Stimulated activated CD4-positive, alpha-beta T cell treated with anti-CD3 and anti-CD28 coated beads, Interleukin-15, amount 100 ng/mL, for 48 hours (primary cell): Measurements from ENCODE around the gene BBS4.
"Not testable (repeated sequence)": the region's sequence is repeated elsewhere in the genome, so short reads cannot be mapped to it uniquely, and the experiment has no call there.

Experiments used
- DNase-seq, 2 donors: peaks; one replicate each; pipeline ENCODE4 v3.0.0-alpha.2; 2020; ENCODE audit warnings: low read depth in 2 of 2

The BBS4 gene

DNA sequence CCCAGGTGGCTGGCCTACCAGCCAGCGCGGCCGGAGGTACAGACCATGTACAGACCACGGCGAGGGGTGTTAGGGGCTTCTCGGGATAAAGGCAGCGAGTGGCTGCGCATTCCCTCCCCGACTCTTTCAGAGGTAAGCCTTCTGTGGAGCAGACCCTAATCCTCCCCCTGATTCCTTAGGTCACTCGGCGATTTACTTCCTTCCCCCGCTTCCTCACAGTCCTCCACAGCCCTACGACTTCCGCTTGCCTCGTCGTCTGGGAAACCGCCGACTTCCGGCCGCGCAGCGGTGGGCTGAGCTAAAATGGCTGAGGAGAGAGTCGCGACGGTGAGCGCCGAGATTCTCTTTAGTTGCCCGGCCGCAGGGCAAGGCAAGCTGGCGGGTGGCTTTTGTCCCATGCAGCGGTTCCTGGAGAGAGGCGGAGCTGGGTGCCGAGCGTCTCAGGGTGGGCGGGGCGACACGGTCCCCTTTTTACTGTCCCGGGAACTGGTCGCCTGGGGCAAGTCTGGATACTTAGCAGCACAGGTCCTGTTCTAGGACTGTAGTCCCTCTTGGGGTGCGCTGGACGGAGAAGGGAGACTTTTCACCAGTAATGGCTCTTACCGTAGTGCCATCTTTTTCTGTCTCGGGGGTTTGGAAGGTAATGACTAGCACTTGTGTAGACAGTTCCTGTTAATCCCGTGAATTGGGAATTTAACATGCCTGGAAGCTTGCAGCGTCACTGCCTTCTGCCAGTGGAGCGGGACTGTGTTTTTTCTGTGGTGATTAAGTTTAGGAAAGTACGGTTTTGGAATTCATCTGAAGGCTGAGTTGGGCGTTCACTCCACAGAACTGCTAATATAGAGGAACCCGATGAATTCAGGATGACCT is at the start of gene BBS4, which contains the start of gene HIGD2B:
Gene BBS4 (plus strand): TSS at position 283 of the 870 bp plus-strand sequence. CDS start 21 bp downstream, at position 304.
Gene HIGD2B (minus strand): TSS at position 258 of the 870 bp plus-strand sequence. CDS start 9,808 bp downstream, outside the sequence.
- peak; percentile 79 to 83 for DNase-seq

- DNase-seq, result peak; percentile 39 to 43
Measured at GRCh38 chr15:72636519-72637282, 49.3 kb upstream of the BBS4 start.

DNA sequence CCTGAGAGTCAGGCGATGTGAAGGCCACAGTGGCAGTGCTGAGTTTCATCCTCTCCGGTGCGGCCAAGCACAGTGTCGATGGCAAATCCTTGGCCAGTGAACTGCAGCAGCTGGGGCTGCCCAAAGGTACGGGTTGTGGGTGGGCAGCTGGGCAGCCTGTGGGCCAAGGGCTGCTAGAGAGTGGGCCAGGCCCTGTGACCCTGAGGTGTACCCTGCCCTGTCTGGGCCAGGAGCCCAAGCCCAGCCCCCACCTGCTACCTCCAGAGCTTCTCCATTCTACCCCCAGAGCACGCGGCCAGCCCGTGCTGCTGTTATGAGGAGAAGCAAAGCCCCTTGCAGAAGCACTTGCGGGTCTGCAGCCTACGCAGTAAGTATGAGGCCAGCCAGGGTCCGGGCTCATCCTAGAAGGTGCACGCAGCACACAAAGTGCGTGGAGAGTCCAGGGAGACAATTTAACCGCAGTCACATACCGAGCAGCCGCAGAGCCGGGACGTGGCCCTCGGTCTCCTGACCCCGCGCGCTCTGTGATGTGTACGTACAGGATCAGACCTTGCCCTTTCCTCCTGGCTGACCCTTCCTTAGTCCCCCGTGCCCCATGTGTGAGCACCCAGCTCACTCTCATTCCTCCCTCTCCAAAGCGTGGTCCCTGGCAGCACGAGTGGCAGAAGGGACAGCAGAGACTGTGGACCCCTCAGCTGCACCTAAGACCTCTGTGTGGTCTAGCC is 46.1 kb upstream of the BBS4 start:
- not testable (repeated sequence) for DNase-seq

DNA sequence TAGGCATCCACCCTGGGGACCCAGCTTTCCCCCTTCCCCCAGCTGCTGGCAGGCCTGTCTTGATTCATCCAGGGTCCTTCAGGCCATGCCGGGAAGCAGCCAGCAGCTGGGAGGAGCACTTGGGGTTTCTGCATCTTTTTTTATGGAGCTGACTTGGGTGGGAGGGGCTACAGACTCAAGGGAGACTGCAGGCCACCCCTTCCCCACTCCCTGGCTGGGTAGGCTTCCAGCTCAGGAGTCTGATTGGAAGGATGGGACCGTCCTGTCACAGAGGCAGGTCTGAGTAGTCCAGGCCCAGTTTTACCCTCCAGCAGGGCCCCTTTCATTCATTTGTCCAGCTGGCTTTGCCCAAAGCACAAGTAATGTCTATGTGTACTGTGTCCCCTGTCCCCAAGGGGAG is 43.7 kb upstream of the BBS4 start:
- not testable (repeated sequence) for DNase-seq

GRCh38 chr15:72648631-72649253 is 37.3 kb upstream of the BBS4 start:
- not testable (repeated sequence) for DNase-seq

GRCh38 chr15:72654397-72654796 is 31.6 kb upstream of the BBS4 start, which contains the start of gene GOLGA6B:
TSS of gene GOLGA6B (plus strand) at chr15:72654697. CDS start at chr15:72654738, 41 bp downstream.
- DNase-seq, result not testable (repeated sequence)

GRCh38 chr15:72656014-72656413 is 30.0 kb upstream of the BBS4 start:
- DNase-seq, result not testable (repeated sequence)

GRCh38 chr15:72661081-72661480 is 24.9 kb upstream of the BBS4 start:
- not testable (repeated sequence) for DNase-seq

DNA sequence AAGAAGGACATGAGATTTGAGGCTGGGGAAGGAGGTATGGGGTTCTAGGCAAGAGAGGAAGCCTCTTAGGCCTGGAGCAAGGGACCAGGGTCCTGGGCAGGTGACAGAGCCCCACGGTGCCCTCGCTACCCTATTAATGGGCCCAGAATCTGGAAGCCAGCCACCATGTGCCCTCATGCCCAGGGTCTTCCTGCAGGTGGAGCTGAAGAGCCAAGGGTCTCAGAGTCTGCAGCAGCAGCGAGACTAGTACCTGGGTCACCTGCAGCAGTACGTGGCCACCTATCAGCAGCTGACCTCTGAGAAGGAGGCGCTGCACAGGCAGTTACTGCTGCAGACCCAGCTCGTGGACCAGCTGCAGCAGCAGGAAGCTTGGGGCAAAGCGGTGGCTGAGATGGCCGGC is 22.1 kb upstream of the BBS4 start:
- DNase-seq, result not testable (repeated sequence)

DNA sequence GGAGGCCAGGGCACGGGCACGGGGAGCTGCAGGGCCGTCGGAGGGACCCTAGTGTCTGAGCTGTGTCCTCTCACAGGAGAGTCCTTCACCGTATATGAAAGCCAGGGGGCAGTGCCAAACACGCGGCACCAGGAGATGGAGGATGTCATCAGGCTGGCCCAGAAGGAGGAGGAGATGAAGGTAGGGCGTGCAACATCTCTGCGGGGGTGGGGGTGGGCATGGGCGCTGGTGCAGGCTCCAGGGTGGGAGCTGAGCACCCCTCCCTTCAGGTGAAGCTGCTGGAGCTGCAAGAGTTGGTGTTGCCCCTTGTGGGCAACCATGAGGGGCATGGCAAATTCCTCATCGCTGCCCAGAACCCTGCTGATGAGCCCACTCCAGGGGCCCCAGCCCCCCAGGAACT is 20.3 kb upstream of the BBS4 start:
- not testable (repeated sequence) for DNase-seq

GRCh38 chr15:72669803-72670202 is 16.2 kb upstream of the BBS4 start:
- not testable (repeated sequence) for DNase-seq

- DNase-seq, result peak; percentile 52 to 64
Measured at GRCh38 chr15:72670656-72671352, 15.2 kb upstream of the BBS4 start.

DNA sequence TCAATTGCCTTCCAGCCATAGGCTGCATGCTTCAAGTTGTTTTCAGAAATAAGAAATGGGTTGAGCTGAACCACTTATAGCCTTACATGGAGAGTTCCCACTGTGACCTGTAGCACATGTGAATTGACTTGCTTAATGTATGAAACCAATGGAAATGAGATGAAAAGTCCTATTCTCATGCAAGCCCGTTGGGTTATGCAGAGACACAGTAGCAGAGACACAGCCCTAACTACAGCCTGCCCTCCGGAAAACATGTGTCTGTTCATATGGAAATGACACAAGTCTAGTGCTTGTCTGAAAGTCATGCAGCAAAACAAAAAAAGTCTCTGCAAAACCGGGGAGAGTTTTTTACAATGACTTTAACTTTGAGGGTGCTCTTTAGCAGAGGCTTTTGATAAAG is 14.5 kb upstream of the BBS4 start:
- DNase-seq, result no peak

DNA sequence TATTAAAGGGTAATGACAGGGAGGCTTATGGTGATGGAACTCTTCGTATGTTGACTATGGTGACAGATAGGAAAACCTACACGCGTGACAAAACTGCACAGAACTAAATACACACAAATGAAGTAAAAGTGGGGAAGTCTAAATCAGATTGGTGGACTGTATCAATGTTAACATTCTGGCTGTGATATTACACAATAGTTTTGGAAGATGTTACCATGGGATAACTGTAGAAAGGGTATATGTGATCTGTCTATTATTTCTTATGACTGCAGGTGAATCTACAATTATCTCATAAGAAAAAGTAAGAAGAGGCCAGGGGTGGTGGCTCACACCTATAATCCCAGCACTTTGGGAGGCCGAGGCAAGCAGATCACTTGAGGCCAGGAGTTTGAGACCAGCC is 9.2 kb upstream of the BBS4 start:
- DNase-seq, result no peak

DNA sequence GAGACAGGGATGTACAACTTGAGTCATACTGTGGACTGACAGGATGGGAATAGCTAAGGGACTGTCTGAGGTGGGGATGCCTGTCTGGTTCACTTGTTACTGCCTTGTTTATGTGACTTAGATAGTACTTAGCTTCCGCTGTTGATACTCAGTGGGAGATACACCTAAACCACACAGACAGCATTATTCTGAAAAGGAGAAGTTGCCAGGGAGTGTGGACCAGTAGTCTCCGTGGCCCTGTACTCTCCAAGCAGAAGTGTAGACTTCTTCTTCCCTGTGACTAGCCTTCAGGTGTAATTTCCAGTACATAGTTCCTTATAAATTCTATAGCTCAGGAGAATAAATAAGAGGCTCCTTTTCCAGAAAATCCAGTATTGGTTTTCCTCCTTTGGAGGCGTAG is 5.1 kb upstream of the BBS4 start:
- DNase-seq, result no peak

- no peak for DNase-seq
Measured at GRCh38 chr15:72682772-72683171, 3.2 kb upstream of the BBS4 start.

DNA sequence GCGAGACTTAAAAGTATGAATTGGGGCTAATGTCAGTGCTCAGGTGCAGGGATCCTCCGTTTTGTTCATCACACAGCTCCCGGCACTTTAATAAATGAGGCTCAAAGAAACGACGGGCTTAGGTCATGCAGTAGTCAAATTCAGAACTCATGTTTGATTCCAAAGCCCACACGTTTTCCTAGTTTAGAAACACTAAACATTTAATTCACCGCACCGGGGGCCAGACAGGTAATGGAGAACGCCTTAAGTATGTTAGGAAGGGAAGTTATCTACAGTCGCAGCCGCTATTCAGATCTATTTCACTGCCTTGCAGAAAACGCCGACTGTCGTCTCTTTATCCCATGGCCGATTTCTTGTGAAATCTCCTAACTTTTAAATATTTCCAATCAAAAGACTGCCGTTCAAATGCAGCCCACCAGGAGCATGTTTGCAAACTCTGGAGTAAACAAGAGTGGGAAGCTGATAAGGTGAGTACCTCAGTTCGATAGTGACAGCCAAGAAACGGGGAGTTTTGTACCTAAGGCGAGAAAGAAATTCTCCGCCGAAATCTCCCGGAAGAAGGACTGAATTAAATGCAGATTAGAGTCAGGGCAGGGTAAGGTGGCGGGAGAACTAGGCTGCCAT is 594 bp upstream of the BBS4 start:
- no peak for DNase-seq

DNA sequence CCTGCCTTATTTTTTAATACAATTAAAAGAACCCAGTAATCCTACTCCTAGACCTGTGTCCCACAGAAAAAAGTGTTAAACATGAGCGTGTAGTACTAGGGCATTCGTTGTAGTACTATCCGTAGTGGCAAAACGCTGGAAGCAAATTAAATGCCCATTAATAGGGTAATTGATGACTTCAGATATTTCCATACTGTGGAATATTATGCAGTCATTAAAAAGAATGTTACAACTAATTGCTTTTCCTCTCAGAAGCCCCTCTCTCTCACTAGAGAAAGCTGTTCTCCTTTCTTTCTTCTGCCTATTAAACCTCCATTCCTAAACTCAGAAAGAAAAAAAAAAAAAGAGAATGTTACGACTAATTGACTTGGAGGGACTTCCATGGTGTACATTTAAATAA is 2.7 kb downstream of the BBS4 start:
- no peak for DNase-seq

- DNase-seq, result no peak
Measured at GRCh38 chr15:72690938-72691337, 4.9 kb downstream of the BBS4 start.

DNA sequence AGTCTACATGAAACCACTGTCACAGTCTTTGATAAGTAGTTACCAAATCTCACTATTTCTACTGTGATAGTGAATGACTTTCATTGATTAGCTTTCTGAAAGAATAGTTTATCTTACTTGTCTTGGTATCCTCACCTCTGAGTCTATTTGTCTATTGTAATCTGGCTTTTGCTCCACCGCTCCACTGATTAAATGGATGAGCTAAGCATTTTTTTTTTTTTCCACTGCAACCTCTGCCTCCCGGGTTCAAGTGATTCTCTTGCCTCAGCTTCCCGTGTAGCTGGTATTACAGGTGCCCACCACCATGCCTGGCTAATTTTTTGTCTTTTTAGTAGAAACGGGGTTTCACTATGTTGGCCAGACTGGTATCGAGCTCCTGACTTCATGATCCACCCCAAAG is 12.9 kb downstream of the BBS4 start:
- DNase-seq, result no peak
